ENCODE data around the gene DLG5.

Gene DLG5

GRCh38 chr10:77949167-77949566 lies 22.6 kb upstream of the DLG5 start:
- peak; percentile 47 for DNase-seq

- no peak for DNase-seq
These were observed 19.5 kb upstream of the DLG5 start for GRCh38 chr10:77946084-77946483.

GRCh38 chr10:77944519-77944918 lies 18.0 kb upstream of the DLG5 start:
- peak; percentile 95 for DNase-seq

- DNase-seq, result peak; percentile 91
These were observed 16.8 kb upstream of the DLG5 start for GRCh38 chr10:77943121-77943901.

GRCh38 chr10:77941790-77942189 lies 15.2 kb upstream of the DLG5 start:
- DNase-seq, result no peak

GRCh38 chr10:77940627-77941026 lies 14.1 kb upstream of the DLG5 start:
- DNase-seq, result no peak

- no peak for DNase-seq
These were observed 13.7 kb upstream of the DLG5 start for GRCh38 chr10:77940225-77940624.

- peak; percentile 69 for DNase-seq
These were observed 13.0 kb upstream of the DLG5 start for GRCh38 chr10:77939561-77940001.

GRCh38 chr10:77936697-77937567 lies 10.4 kb upstream of the DLG5 start:
- DNase-seq, result no peak

GRCh38 chr10:77932016-77932715 lies 5.6 kb upstream of the DLG5 start:
- no peak for DNase-seq

- no peak for DNase-seq
These were observed 1.1 kb upstream of the DLG5 start for GRCh38 chr10:77927402-77928246.

- no peak for DNase-seq
These were observed 575 bp downstream of the DLG5 start for GRCh38 chr10:77925795-77926565.

- peak; percentile 47 for DNase-seq
These were observed 1.2 kb downstream of the DLG5 start for GRCh38 chr10:77925410-77925794.

- no peak for DNase-seq
These were observed 3.9 kb downstream of the DLG5 start for GRCh38 chr10:77922566-77923179.

GRCh38 chr10:77922055-77922454 lies 4.5 kb downstream of the DLG5 start:
- DNase-seq, result no peak

GRCh38 chr10:77921395-77921794 lies 5.2 kb downstream of the DLG5 start:
- DNase-seq, result no peak

GRCh38 chr10:77920495-77920894 lies 6.1 kb downstream of the DLG5 start:
- DNase-seq, result no peak

- peak; percentile 80 for DNase-seq
These were observed 6.8 kb downstream of the DLG5 start for GRCh38 chr10:77919713-77920108.

- DNase-seq, result peak; percentile 63
These were observed 11.0 kb downstream of the DLG5 start for GRCh38 chr10:77915319-77916105.

GRCh38 chr10:77913090-77913489 lies 13.5 kb downstream of the DLG5 start:
- DNase-seq, result no peak
